C4-2B (cell line): ENCODE measurements around the gene RNF180.
"Not testable (repeated sequence)": the region's sequence is repeated elsewhere in the genome, so short reads cannot be mapped to it uniquely, and the experiment has no call there.

Source experiments
- H3K27ac ChIP-seq: fragments of 450-650 bp; 2 replicates; pipeline ENCODE4 v1.5.1; 2017
- ZFX ChIP-seq: fragments of 450-650 bp; IDR thresholded peaks from 2 replicates; pipeline ENCODE4 v1.6.1; 2017
- TF ChIP-seq, protein P1 (sequence below): fragments of 450-650 bp; conservative IDR thresholded peaks from 2 replicates; pipeline ENCODE4 v1.5.1; 2017; ENCODE audit warnings: mild to moderate bottlenecking

The RNF180 gene

GRCh38 chr5:64221911-64222310 is 56.3 kb downstream of the RNF180 start:
- TF ChIP-seq, protein P1, sequence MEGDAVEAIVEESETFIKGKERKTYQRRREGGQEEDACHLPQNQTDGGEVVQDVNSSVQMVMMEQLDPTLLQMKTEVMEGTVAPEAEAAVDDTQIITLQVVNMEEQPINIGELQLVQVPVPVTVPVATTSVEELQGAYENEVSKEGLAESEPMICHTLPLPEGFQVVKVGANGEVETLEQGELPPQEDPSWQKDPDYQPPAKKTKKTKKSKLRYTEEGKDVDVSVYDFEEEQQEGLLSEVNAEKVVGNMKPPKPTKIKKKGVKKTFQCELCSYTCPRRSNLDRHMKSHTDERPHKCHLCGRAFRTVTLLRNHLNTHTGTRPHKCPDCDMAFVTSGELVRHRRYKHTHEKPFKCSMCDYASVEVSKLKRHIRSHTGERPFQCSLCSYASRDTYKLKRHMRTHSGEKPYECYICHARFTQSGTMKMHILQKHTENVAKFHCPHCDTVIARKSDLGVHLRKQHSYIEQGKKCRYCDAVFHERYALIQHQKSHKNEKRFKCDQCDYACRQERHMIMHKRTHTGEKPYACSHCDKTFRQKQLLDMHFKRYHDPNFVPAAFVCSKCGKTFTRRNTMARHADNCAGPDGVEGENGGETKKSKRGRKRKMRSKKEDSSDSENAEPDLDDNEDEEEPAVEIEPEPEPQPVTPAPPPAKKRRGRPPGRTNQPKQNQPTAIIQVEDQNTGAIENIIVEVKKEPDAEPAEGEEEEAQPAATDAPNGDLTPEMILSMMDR = no peak
- no peak for TF ChIP-seq ZFX
- no peak overlapping the region for H3K27ac ChIP-seq

DNA sequence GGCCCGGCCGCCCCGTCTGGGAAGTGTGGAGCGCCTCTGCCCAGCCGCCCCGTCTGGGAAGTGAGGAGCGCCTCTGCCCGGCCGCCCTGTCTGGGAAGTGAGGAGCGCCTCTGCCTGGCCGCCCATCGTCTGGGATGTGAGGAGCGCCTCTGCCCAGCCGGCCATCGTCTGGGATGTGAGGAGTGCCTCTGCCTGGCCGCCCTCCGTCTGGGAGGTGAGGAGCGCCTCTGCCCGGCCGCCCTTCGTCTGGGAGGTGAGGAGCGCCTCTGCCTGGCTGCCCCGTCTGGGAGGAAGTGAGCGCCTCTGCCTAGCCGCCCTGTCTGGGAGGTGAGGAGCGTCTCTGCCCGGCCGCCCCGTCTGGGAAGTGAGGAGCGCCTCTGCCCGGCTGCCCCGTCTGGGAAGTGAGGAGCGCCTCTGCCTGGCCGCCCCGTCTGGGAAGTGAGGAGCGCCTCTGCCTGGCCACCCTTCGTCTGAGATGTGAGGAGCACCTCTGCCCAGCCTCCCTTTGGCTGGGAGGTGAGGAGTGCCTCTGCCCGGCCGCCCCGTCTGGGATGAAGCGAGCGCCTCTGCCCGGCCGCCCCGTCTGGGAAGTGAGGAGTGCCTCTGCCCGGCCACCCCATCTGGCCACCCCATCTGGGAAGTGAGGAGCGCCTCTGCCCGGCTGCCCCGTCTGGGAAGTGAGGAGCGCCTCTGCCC is 59.8 kb downstream of the RNF180 start:
- not testable (repeated sequence) for H3K27ac ChIP-seq

DNA sequence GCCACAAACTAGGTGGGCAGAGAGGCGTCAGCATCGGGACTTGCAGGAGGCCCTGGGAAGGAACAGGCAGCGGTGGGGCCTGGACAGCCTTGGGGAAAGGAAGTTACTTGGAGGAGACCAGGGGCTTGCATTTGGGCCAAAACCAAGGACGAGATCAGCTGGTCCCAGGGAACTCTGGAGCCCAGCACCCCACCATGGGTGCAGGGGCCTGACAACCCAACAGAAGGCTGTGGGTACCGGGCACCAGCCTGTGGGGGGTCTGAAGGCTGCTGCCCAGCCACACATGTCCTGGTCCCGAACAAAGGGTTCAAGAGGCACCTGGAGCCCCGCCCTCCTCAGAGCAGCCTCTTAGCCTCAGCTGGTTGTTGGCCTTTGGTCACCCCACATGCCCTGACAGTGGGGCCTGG is 61.5 kb downstream of the RNF180 start:
- not testable (repeated sequence) for H3K27ac ChIP-seq

DNA sequence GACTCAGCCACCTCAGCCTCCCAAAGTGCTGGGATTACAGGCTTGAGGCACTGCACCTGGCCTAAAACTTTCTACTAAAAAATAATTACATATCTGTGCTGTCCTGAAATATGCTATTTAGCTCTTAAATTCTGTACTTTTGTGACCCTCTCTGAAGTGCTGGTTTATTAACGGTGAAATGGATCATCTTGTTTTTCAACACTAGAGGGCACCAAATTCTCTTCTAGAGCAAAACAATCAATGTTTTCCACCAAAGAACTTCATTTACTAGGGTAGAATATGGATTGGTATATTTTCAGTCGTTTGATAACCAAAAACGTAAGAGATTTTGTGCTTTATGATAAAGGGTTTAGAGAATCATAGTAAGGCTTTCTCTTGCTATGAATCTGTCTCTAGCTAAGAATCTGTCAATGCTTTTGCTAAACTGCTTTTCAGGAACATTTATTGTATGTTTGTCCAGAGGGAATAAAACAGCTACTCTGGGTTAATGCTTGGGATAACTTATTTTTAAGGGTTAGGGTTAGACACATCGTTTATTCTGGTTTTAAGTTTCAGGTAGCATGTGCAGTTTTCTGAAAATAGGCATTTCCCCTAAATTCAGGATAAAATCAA is 63.6 kb downstream of the RNF180 start:
- H3K27ac ChIP-seq = no peak overlapping the region
- no peak for TF ChIP-seq ZFX
- TF ChIP-seq, protein P1 = peak; percentile 80

GRCh38 chr5:64260756-64261155 is 95.1 kb downstream of the RNF180 start:
- TF ChIP-seq, protein P1 = no peak
- TF ChIP-seq ZFX = no peak
- no peak overlapping the region for H3K27ac ChIP-seq

DNA sequence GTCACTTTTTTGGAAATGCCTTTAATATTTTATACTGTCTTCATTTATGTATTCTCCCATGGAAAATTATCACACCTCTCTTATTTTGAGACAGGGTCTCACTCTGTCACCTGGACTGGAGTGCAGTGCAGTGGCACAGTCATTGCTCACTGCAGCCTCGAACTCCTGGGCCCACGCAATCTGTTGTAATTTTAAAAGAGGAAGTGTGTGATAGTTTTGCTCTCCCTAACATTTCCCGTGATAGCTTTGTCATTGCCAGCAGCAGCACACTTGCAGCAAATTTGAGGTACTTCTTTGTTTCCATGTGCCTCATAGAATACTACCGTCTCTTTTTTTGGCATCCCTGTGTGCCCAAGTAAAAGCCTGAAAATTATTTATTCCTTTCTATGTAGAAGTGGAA is 103.5 kb downstream of the RNF180 start:
- H3K27ac ChIP-seq = no peak overlapping the region
- TF ChIP-seq, protein P1 = no peak
- no peak for TF ChIP-seq ZFX

DNA sequence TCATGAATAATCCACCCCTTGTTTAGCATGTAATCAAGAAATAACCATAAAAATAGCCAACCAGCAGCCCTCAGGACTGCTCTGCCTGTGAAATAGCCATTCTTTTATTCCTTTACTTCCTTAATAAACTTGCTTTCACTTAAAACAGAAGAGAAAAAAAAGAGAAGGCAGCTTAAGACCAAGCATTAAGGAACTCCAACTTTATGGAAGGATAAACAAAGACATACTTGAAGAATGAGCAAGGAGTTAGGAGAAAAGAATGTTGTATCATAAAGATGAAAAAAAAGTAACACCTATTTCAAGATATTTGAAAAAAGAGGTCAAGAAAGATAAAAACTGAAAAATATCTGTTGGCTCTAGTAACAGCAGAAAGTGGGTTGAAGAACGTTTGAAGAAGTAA is 107.6 kb downstream of the RNF180 start:
- H3K27ac ChIP-seq = no peak overlapping the region
- TF ChIP-seq ZFX = no peak
- TF ChIP-seq, protein P1 = no peak

GRCh38 chr5:64285188-64286130 is 119.8 kb downstream of the RNF180 start:
- TF ChIP-seq ZFX = no peak
- TF ChIP-seq, protein P1 = no peak
- H3K27ac ChIP-seq = no peak overlapping the region
